SK-N-SH treated with all-trans-retinoic acid at 6 μM for 48 hours (cell line): Measurements from ENCODE around the gene RGS6.

Experiments
- RARB ChIP-seq: fragments of 250-450 bp; sonication (Bioruptor Pico); IDR thresholded peaks from 2 replicates; pipeline ENCODE4 v1.8.0; 2021; ENCODE audit warnings: mild to moderate bottlenecking, moderate library complexity
- TOX ChIP-seq: fragments of 250-450 bp; sonication (Bioruptor Pico); IDR thresholded peaks from 2 replicates; pipeline ENCODE4 v1.8.0; 2021; ENCODE audit warnings: mild to moderate bottlenecking, moderate library complexity, borderline replicate concordance
- TF ChIP-seq, protein P1 (sequence below): fragments of 250-450 bp; sonication (Bioruptor Pico); IDR thresholded peaks from 2 replicates; pipeline ENCODE4 v1.5.1; 2020; ENCODE audit warnings: low read depth, mild to moderate bottlenecking, moderate library complexity

DNA sequence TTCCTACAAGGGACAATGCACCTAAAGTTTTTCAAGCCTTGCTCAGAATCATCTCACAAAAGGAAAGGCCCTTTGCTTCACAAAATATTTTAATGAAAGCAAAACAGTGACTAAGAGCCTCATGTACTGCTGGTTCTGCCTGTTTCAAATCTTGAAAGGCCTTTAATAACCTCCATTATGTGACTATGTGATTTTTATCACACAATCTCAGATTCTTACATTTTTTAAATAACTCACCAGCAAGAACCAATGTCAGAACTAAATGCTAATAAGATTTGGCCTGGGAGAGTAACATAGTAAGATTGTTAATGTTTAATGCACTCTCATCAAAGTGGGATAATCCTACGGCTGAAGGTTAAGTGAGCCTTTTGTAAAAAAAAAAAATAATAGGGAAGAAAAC lies 378.9 kb downstream of the RGS6 start:
- no peak for TF ChIP-seq RARB (CRISPR knock-in tag)
- no peak for TF ChIP-seq TOX (CRISPR knock-in tag)
- TF ChIP-seq, protein P1, sequence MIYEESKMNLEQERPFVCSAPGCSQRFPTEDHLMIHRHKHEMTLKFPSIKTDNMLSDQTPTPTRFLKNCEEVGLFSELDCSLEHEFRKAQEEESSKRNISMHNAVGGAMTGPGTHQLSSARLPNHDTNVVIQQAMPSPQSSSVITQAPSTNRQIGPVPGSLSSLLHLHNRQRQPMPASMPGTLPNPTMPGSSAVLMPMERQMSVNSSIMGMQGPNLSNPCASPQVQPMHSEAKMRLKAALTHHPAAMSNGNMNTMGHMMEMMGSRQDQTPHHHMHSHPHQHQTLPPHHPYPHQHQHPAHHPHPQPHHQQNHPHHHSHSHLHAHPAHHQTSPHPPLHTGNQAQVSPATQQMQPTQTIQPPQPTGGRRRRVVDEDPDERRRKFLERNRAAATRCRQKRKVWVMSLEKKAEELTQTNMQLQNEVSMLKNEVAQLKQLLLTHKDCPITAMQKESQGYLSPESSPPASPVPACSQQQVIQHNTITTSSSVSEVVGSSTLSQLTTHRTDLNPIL (CRISPR knock-in tag) = no peak
